Measurements from ENCODE around the gene ATG16L1. TPM values are rescaled to one million over a fixed set of nuclear protein-coding genes. Genes with fewer than 3 reads are reported as not detected.

ATG16L1 gene
- total RNA-seq, 3 donors from 2014 or later (not counting 1 experiment from before 2014, with no cell fraction given): 106 to 142 (median 117) TPM

- Histone ChIP-seq H3K4me1 (ENCODE audit: control insufficient read depth, insufficient read depth, low read length) (peaks cover 48% of the 10 kb centered on the region), H3K27ac (ENCODE audit: low read length) (no peak overlapping the region), H3K4me3 (ENCODE audit: low read length) (no peak overlapping the region), H3K9me3 (ENCODE audit: control insufficient read depth, insufficient read depth, low read length) (no peaks in the 10 kb centered on the region), H3K36me3 (ENCODE audit: control insufficient read depth, insufficient read depth, low read length) (no peaks in the 10 kb centered on the region), H3K27me3 (ENCODE audit: control insufficient read depth, insufficient read depth, low read length) (no peaks in the 10 kb centered on the region)
- DNase-seq (no peak), ATAC-seq (peak in 2 of 3 donors; percentile 35 to 47)
- H3K36me3 Mint-ChIP-seq: no peaks in the 10 kb centered on the region
- peaks cover 45 to 47% of the 10 kb centered on the region in 2 donors for H3K4me1 Mint-ChIP-seq
- peaks cover 2 to 3% of the 10 kb centered on the region in 2 donors for H3K9me3 Mint-ChIP-seq
- TF ChIP-seq CTCF (IDR thresholded peaks at IDR 0.05): no peak
- no peak overlapping the region for H3K4me3 Mint-ChIP-seq
- intact Hi-C loops (cut with micrococcal nuclease): no loop called here
- H3K27ac Mint-ChIP-seq: peak overlapping the region in 1 of 2 donors; percentile 85
- no peaks in the 10 kb centered on the region for H3K27me3 Mint-ChIP-seq (ENCODE audit: low read depth in 2 of 2)
- 79% methylated on average over 13 of the region's 14 CpGs for WGBS (ENCODE audit: insufficient coverage)
These were observed 9.1 kb upstream of the ATG16L1 start for GRCh38 chr2:233242231-233242927.

GRCh38 chr2:233243348-233243747 lies 8.1 kb upstream of the ATG16L1 start:
- intact Hi-C loops (cut with micrococcal nuclease): no loop called here
- no peak for TF ChIP-seq CTCF (IDR thresholded peaks at IDR 0.05)
- H3K27me3 ChIP-seq (ENCODE audit: control insufficient read depth, insufficient read depth, low read length): no peaks in the 10 kb centered on the region
- H3K36me3 ChIP-seq (ENCODE audit: control insufficient read depth, insufficient read depth, low read length): no peaks in the 10 kb centered on the region
- no peaks in the 10 kb centered on the region for H3K9me3 ChIP-seq (ENCODE audit: control insufficient read depth, insufficient read depth, low read length)
- H3K4me3 Mint-ChIP-seq: no peak overlapping the region
- ATAC-seq (no peak), DNase-seq (no peak)
- H3K27ac Mint-ChIP-seq: no peak overlapping the region
- no peak overlapping the region for H3K4me3 ChIP-seq (ENCODE audit: low read length)
- peaks cover 46% of the 10 kb centered on the region for H3K4me1 ChIP-seq (ENCODE audit: control insufficient read depth, insufficient read depth, low read length)
- peaks cover 2 to 3% of the 10 kb centered on the region in 2 donors for H3K9me3 Mint-ChIP-seq
- no peaks in the 10 kb centered on the region for H3K27me3 Mint-ChIP-seq (ENCODE audit: low read depth in 2 of 2)
- peaks cover 37 to 45% of the 10 kb centered on the region in 2 donors for H3K4me1 Mint-ChIP-seq
- WGBS (ENCODE audit: insufficient coverage): 98% methylated on average over 4 of the region's 4 CpGs
- no peaks in the 10 kb centered on the region for H3K36me3 Mint-ChIP-seq
- no peak overlapping the region for H3K27ac ChIP-seq (ENCODE audit: low read length)

GRCh38 chr2:233244818-233245217 lies 6.7 kb upstream of the ATG16L1 start:
- 86% methylated on average over 5 of the region's 5 CpGs for WGBS (ENCODE audit: insufficient coverage)
- H3K36me3 Mint-ChIP-seq: no peaks in the 10 kb centered on the region
- H3K4me1 Mint-ChIP-seq: peaks cover 23 to 38% of the 10 kb centered on the region in 2 donors
- intact Hi-C loops (cut with micrococcal nuclease): no loop called here
- no peaks in the 10 kb centered on the region for H3K36me3 ChIP-seq (ENCODE audit: control insufficient read depth, insufficient read depth, low read length)
- H3K27ac Mint-ChIP-seq: peak overlapping the region in 1 of 2 donors; percentile 32
- H3K4me3 Mint-ChIP-seq: no peak overlapping the region
- H3K27me3 ChIP-seq (ENCODE audit: control insufficient read depth, insufficient read depth, low read length): no peaks in the 10 kb centered on the region
- no peak for TF ChIP-seq CTCF (IDR thresholded peaks at IDR 0.05)
- no peaks in the 10 kb centered on the region for H3K9me3 ChIP-seq (ENCODE audit: control insufficient read depth, insufficient read depth, low read length)
- H3K27me3 Mint-ChIP-seq (ENCODE audit: low read depth in 2 of 2): no peaks in the 10 kb centered on the region
- no peaks in the 10 kb centered on the region for H3K9me3 Mint-ChIP-seq
- DNase-seq (no peak), ATAC-seq (no peak)
- H3K27ac ChIP-seq (ENCODE audit: low read length): no peak overlapping the region
- no peak overlapping the region for H3K4me3 ChIP-seq (ENCODE audit: low read length)
- H3K4me1 ChIP-seq (ENCODE audit: control insufficient read depth, insufficient read depth, low read length): peaks cover 34% of the 10 kb centered on the region

- H3K4me1 ChIP-seq (ENCODE audit: control insufficient read depth, insufficient read depth, low read length): peaks cover 29% of the 10 kb centered on the region
- Mint-ChIP-seq H3K27ac (no peak overlapping the region), H3K4me1 (peaks cover 22 to 34% of the 10 kb centered on the region in 2 donors), H3K36me3 (no peaks in the 10 kb centered on the region), H3K4me3 (no peak overlapping the region), H3K9me3 (no peaks in the 10 kb centered on the region), H3K27me3 (ENCODE audit: low read depth in 2 of 2) (no peaks in the 10 kb centered on the region)
- H3K9me3 ChIP-seq (ENCODE audit: control insufficient read depth, insufficient read depth, low read length): no peaks in the 10 kb centered on the region
- intact Hi-C loops (cut with micrococcal nuclease): no loop called here
- 100% methylated on average over 2 of the region's 6 CpGs for WGBS (ENCODE audit: insufficient coverage)
- TF ChIP-seq CTCF (IDR thresholded peaks at IDR 0.05): no peak
- no peak for ATAC-seq
- H3K4me3 ChIP-seq (ENCODE audit: low read length): no peak overlapping the region
- no peak overlapping the region for H3K27ac ChIP-seq (ENCODE audit: low read length)
- no peak for DNase-seq
- no peaks in the 10 kb centered on the region for H3K36me3 ChIP-seq (ENCODE audit: control insufficient read depth, insufficient read depth, low read length)
- H3K27me3 ChIP-seq (ENCODE audit: control insufficient read depth, insufficient read depth, low read length): no peaks in the 10 kb centered on the region
These were observed 6.1 kb upstream of the ATG16L1 start for GRCh38 chr2:233245406-233245805.

All from natural killer cell (primary cell).